K562 (cell line): ENCODE results near the gene IMPDH2. TPM values are rescaled to one million over a fixed set of nuclear protein-coding genes. Genes with fewer than 3 reads are reported as not detected.

Experiments used
- ARID1B ChIP-seq: fragments of 450-650 bp; IDR thresholded peaks from 2 replicates; pipeline ENCODE4 v1.6.1; 2016; ENCODE audit warnings: antibody characterized with exemption, mild to moderate bottlenecking, inconsistent platforms
- BHLHE40 ChIP-seq: IDR thresholded peaks from 2 replicates; pipeline ENCODE4 v1.6.1; 2011; ENCODE audit warnings: low read length, improper control_type of control experiment
- CAMTA2 ChIP-seq: fragments of 250-450 bp; sonication (Bioruptor Pico); conservative IDR thresholded peaks from 2 replicates; pipeline ENCODE4 v1.5.1; 2022
- CHD1 ChIP-seq: fragments of 200-600 bp; sonication (generic); IDR thresholded peaks from one replicate; pipeline ENCODE4 v1.6.1; 2012; ENCODE audit warnings: mild to moderate bottlenecking, moderate library complexity, low read length, inconsistent platforms
- ESRRA ChIP-seq: fragments of 450-650 bp; IDR thresholded peaks from 2 replicates; pipeline ENCODE4 v1.6.1; 2014; ENCODE audit warnings: low read depth, mild to moderate bottlenecking, moderate library complexity, borderline replicate concordance
- KDM4B ChIP-seq, 2 experiments: fragments of 450-650 bp in 1 of 2; sonication (generic) in 1 of 2; IDR thresholded peaks; 2 replicates each; pipeline ENCODE4 v1.6.1; 2016 to 2017; ENCODE audit warnings: borderline replicate concordance in 2 of 2, antibody characterized with exemption in 1 of 2, low read depth in 1 of 2, mild to moderate bottlenecking in 1 of 2
- LCOR ChIP-seq: sonication (generic); formaldehyde crosslinking; IDR thresholded peaks from 2 replicates; pipeline ENCODE4 v1.8.0; 2022; ENCODE audit warnings: mild to moderate bottlenecking, missing genetic modification reagents
- NRF1 ChIP-seq, 2 experiments: fragments of 450-650 bp; IDR thresholded peaks in 1 of 2; conservative IDR thresholded peaks in 1 of 2; 2 replicates each; pipeline ENCODE4 v1.6.1; 2014; ENCODE audit warnings: mild to moderate bottlenecking in 2 of 2
- RB1 ChIP-seq: fragments of 450-650 bp; IDR thresholded peaks from 2 replicates; pipeline ENCODE4 v1.6.1; 2017; ENCODE audit warnings: low read depth, mild to moderate bottlenecking
- SMARCA4 ChIP-seq: fragments of 450-650 bp; IDR thresholded peaks from 2 replicates; pipeline ENCODE4 v1.6.1; 2016
- SUPT5H ChIP-seq: fragments of 450-650 bp; IDR thresholded peaks from 2 replicates; pipeline ENCODE4 v1.6.1; 2016
- TAF7 ChIP-seq: fragments of 450-650 bp; IDR thresholded peaks from 2 replicates; pipeline ENCODE4 v1.6.1; 2016; ENCODE audit warnings: missing genetic modification characterization, missing compliant biosample characterization
- ZKSCAN3 ChIP-seq: fragments of 250-450 bp; sonication (Bioruptor Pico); IDR thresholded peaks from 2 replicates; pipeline ENCODE4 v1.4.0; 2020
- ZNF12 ChIP-seq: sonication (generic); formaldehyde crosslinking; IDR thresholded peaks from 2 replicates; pipeline ENCODE4 v1.4.0; 2020; ENCODE audit warnings: mild to moderate bottlenecking, missing genetic modification reagents
- ZNF3 ChIP-seq: fragments of 250-450 bp; sonication (Bioruptor Pico); IDR thresholded peaks from 2 replicates; pipeline ENCODE4 v1.5.0; 2021; ENCODE audit warnings: mild to moderate bottlenecking, moderate library complexity
- polyA plus RNA-seq, 8 experiments: library from polyadenylated mRNA; depleted of rRNA in 4 of 8; stranded (reverse) in 5 of 8; unstranded in 3 of 8; fragments of >200 nt; fragmentation: Nextera tagmentation in 2 of 8; fragmentation: Illumina TruSeq in 1 of 8; extraction: Ambion mirVana in 2 of 8; extraction: Trizol in 1 of 8; gene quantifications; 2 replicates each; pipeline versions ENCODE4 v1.2.1 to v1.2.3, GENCODE V29; 2011 to 2014; ENCODE audit warnings: inconsistent platforms in 1 of 8, missing spikeins in 1 of 8
- total RNA-seq, 7 experiments: library from RNA; depleted of rRNA in 6 of 7; stranded (reverse); fragments of >200 nt in 6 of 7; fragmentation: Illumina TruSeq in 2 of 7; extraction: Trizol in 2 of 7; gene quantifications; 2 replicates each; pipeline versions ENCODE4 v1.2.1 to v1.2.3, GENCODE V29; 2011 to 2021; ENCODE audit warnings: low replicate concordance in 1 of 7
- TF ChIP-seq, protein P1 (sequence below): fragments of 450-650 bp; IDR thresholded peaks from 2 replicates; pipeline ENCODE4 v1.6.1; 2017; ENCODE audit warnings: antibody characterized with exemption, mild to moderate bottlenecking

Gene IMPDH2
- total and polyA plus RNA-seq, 9 of the 15 experiments (the other 6 are each of a cell fraction or from before 2014, with no cell fraction given): 318 to 507 (median 366) TPM

DNA sequence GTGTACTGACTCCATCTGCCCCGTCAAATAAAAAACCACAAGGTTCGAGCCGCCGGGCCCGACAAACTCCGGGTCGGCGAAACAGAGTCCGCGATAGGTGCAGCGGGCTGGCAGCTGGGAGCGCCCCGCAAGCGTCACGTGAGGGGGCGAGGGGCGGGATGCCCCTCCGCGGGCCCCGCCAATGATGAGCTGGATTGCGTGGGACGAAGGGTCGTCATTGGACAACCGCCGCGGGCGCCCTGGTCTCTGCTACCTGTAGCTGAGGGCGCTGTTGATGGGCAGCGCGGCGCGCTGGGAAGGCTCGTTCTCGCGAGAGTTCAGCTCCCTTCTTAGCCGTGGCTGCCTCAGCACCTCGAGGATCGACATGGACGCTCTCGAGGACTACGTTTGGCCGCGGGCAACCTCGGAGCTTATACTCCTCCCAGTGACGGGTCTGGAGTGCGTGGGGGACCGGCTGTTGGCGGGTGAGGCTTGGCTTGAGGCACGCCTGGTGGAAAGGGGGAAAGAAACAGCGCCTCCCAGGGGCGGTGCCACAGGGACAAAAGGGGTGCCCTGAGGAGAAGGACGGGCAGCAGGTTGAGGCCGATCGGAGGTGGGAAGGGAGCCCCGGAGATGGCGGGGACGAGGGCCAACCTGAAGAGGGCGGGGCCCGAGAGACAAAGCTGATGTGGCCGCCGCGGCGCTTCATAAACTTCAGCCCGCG lies 22.0 kb downstream of the IMPDH2 start, which contains the start of gene WDR6 (continued):
- TF ChIP-seq KDM4B (IDR thresholded peaks at IDR 0.05; ENCODE audit: borderline replicate concordance in 2 of 2, low read depth in 1 of 2) (peak in 1 of 2 experiments; percentile 27; a peak in 1 of 4 replicates), LCOR (CRISPR knock-in tag) (peak; percentile 44; the same call in 1 of the 2 replicates), ARID1B (no peak), TAF7 (tag) (peak; percentile 64; the same call in 1 of the 2 replicates), CHD1 (no peak), SUPT5H (peak; percentile 89), ESRRA (no peak), ZKSCAN3 (CRISPR knock-in tag) (no peak), SMARCA4 (peak; percentile 75), RB1 (0 out of 2 replicates have a peak, but pooled peaks have one; percentile 13), ZNF3 (CRISPR knock-in tag) (no peak), CAMTA2 (no peak), NRF1 (conservative IDR thresholded peaks at IDR 0.05 in 1 of 2, IDR thresholded peaks at IDR 0.05 in 1 of 2) (peak; percentile 59 to 68), BHLHE40 (peak; percentile 98), ZNF12 (CRISPR knock-in tag) (no peak; the same call in 1 of the 2 replicates)
- TF ChIP-seq, protein P1, sequence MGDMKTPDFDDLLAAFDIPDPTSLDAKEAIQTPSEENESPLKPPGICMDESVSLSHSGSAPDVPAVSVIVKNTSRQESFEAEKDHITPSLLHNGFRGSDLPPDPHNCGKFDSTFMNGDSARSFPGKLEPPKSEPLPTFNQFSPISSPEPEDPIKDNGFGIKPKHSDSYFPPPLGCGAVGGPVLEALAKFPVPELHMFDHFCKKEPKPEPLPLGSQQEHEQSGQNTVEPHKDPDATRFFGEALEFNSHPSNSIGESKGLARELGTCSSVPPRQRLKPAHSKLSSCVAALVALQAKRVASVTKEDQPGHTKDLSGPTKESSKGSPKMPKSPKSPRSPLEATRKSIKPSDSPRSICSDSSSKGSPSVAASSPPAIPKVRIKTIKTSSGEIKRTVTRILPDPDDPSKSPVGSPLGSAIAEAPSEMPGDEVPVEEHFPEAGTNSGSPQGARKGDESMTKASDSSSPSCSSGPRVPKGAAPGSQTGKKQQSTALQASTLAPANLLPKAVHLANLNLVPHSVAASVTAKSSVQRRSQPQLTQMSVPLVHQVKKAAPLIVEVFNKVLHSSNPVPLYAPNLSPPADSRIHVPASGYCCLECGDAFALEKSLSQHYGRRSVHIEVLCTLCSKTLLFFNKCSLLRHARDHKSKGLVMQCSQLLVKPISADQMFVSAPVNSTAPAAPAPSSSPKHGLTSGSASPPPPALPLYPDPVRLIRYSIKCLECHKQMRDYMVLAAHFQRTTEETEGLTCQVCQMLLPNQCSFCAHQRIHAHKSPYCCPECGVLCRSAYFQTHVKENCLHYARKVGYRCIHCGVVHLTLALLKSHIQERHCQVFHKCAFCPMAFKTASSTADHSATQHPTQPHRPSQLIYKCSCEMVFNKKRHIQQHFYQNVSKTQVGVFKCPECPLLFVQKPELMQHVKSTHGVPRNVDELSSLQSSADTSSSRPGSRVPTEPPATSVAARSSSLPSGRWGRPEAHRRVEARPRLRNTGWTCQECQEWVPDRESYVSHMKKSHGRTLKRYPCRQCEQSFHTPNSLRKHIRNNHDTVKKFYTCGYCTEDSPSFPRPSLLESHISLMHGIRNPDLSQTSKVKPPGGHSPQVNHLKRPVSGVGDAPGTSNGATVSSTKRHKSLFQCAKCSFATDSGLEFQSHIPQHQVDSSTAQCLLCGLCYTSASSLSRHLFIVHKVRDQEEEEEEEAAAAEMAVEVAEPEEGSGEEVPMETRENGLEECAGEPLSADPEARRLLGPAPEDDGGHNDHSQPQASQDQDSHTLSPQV: peak; percentile 60
